NOMO-1 treated with dmso at 0.1 percent for 144 hours (cell line): ENCODE results near the gene WDR13.
"Not testable (repeated sequence)": the region's sequence is repeated elsewhere in the genome, so short reads cannot be mapped to it uniquely, and the experiment has no call there.

ENCODE experiments used
- DNase-seq: peaks from one replicate; lab custom pipeline; 2025; ENCODE audit not compliant: unreplicated experiment; lab: John Stamatoyannopoulos, UW

Gene WDR13

DNA sequence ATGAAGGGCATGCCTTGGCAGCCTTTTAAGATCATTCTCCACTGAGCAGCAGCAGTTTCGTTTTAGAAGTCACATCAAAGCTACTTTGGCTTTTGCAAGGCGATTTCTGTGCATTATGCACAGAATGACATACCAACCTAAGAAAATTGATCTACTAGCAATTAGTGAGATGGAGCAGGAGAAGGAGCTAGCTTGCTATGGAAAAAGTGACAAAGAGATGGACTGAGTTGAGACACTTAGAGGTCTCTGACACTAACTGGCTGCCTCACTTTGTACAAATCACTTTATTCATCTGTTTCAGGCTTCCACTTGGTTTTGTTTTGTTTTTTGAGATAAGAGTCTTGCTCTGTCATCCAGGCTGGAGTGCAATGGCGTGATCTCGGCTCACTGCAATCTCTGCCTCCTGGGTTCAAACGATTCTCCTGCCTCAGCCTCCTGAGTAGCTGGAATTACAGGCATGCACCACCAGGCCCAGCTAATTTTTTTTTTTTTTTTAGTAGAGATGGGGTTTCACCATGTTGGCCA is 54.8 kb downstream of the WDR13 start:
- not testable (repeated sequence) for DNase-seq

DNA sequence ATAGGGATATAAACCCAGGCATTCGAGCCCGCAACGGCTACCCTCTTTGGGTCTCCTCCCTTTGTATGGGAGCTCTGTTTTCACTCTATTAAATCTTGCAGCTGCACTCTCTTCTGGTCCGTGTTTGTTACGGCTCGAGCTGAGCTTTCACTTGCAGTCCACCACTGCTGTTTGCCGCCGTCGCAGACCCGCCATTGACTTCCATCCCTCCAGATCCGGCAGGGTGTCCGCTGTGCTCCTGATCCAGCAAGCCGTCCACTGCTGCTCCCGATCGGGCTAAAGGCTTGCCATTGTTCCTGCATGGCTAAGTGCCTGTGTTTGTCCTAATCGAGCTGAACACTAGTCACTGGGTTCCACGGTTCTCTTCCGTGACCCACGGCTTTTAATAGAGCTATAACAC is 57.5 kb downstream of the WDR13 start:
- not testable (repeated sequence) for DNase-seq
